GM18508 (cell line): ENCODE data around the gene SENP5.

Source experiments
- ATAC-seq: cut with Tn5 transposase; IDR thresholded peaks from one replicate; pipeline ENCODE4 v1.9.1; 2021; ENCODE audit warnings: moderate number of reproducible peaks; ENCODE audit not compliant: insufficient read depth, unreplicated experiment

The SENP5 gene

GRCh38 chr3:196875258-196875657 is 7.5 kb downstream of the SENP5 start:
- ATAC-seq, result no peak

- no peak for ATAC-seq
Measured at GRCh38 chr3:196883361-196883760, 15.6 kb downstream of the SENP5 start.

- no peak for ATAC-seq
Measured at GRCh38 chr3:196886144-196886543, 18.4 kb downstream of the SENP5 start.

GRCh38 chr3:196889844-196890708 is 22.4 kb downstream of the SENP5 start:
- ATAC-seq, result no peak

- ATAC-seq, result no peak
Measured at GRCh38 chr3:196894557-196895295, 27.0 kb downstream of the SENP5 start.

- ATAC-seq, result no peak
Measured at GRCh38 chr3:196896229-196896628, 28.5 kb downstream of the SENP5 start.

GRCh38 chr3:196901768-196902167 is 34.0 kb downstream of the SENP5 start:
- no peak for ATAC-seq

- ATAC-seq, result no peak
Measured at GRCh38 chr3:196902296-196902695, 34.6 kb downstream of the SENP5 start.

- no peak for ATAC-seq
Measured at GRCh38 chr3:196903740-196904139, 36.0 kb downstream of the SENP5 start.

- no peak for ATAC-seq
Measured at GRCh38 chr3:196914866-196915265, 47.1 kb downstream of the SENP5 start.

- ATAC-seq, result no peak
Measured at GRCh38 chr3:196915375-196915774, 47.7 kb downstream of the SENP5 start.

GRCh38 chr3:196916221-196916620 is 48.5 kb downstream of the SENP5 start:
- ATAC-seq, result no peak

- ATAC-seq, result no peak
Measured at GRCh38 chr3:196916995-196917394, 49.3 kb downstream of the SENP5 start.

GRCh38 chr3:196918968-196919367 is 51.2 kb downstream of the SENP5 start:
- ATAC-seq, result no peak

- ATAC-seq, result no peak
Measured at GRCh38 chr3:196920733-196921132, 53.0 kb downstream of the SENP5 start.

- ATAC-seq, result no peak
Measured at GRCh38 chr3:196927571-196928453, 60.1 kb downstream of the SENP5 start.

GRCh38 chr3:196931157-196931556 is 63.4 kb downstream of the SENP5 start:
- no peak for ATAC-seq

- ATAC-seq, result no peak
Measured at GRCh38 chr3:196931828-196932587, 64.3 kb downstream of the SENP5 start.

GRCh38 chr3:196932600-196932999 is 64.9 kb downstream of the SENP5 start:
- ATAC-seq, result no peak

GRCh38 chr3:196936288-196936687 is 68.6 kb downstream of the SENP5 start:
- ATAC-seq, result no peak
